NOMO-1 treated with DMSO at 0.1 percent for 48 hours (cell line): ENCODE results near the gene CC2D2A.

Source experiments
- DNase-seq: peaks from one replicate; lab custom pipeline; 2025; ENCODE audit not compliant: unreplicated experiment; lab: John Stamatoyannopoulos, UW

CC2D2A gene

GRCh38 chr4:15469402-15470127 is at the start of gene CC2D2A:
Gene CC2D2A (plus strand): TSS chr4:15469882. CDS start chr4:15475933, 6,051 bp downstream.
- peak; percentile 57 for DNase-seq

- DNase-seq: no peak
Measured at GRCh38 chr4:15420642-15421041, 49.0 kb upstream of the CC2D2A start.

GRCh38 chr4:15423285-15423711 is 46.4 kb upstream of the CC2D2A start:
- no peak for DNase-seq

DNA sequence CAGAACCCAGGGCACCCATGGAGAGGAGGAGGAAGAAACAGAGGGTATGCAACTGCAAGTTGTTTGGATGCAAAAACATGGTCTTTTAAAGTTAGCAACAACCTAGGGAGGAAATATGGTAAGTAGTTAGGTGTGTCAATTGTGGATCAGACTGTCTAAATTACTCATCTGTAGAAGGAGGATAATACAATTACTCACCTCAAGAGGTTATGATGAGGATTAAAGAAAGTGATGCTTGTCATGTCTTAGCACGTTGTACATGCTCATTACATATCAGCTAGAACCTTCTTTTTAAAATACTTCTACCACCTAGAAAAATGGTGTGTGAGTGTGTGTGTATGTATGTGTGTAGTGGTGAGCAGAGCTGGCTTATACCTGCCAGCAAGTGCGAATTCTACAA is 44.2 kb upstream of the CC2D2A start:
- DNase-seq: no peak

- no peak for DNase-seq
Measured at GRCh38 chr4:15427161-15427560, 42.5 kb upstream of the CC2D2A start.

GRCh38 chr4:15427701-15428100 is 42.0 kb upstream of the CC2D2A start, which contains the start of gene C1QTNF7:
Gene C1QTNF7 (plus strand): TSS chr4:15428033. CDS start chr4:15435744, 7,711 bp downstream.
- DNase-seq: no peak

GRCh38 chr4:15428611-15429010 is 41.1 kb upstream of the CC2D2A start:
- DNase-seq: no peak

- no peak for DNase-seq
Measured at GRCh38 chr4:15434091-15434490, 35.6 kb upstream of the CC2D2A start.

DNA sequence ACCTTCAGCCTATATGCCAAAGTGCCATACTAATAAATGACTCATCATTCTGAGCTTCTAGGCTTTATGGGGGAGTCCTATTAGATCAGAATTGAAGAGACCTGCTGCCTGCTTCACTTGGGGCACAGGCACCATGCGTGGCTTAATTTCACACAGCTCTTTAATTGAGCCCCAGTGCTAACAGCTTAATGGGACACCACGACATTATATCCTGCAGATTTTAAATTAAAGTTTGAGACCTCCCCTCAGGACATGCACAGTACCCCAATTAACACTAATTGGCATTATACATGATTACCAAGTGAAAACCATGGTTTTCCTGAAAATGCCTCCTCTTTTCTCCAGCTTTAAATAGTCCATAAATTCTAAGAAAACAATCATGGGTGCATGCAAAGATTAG is 35.0 kb upstream of the CC2D2A start:
- no peak for DNase-seq

GRCh38 chr4:15436513-15436912 is 33.2 kb upstream of the CC2D2A start:
- no peak for DNase-seq

DNA sequence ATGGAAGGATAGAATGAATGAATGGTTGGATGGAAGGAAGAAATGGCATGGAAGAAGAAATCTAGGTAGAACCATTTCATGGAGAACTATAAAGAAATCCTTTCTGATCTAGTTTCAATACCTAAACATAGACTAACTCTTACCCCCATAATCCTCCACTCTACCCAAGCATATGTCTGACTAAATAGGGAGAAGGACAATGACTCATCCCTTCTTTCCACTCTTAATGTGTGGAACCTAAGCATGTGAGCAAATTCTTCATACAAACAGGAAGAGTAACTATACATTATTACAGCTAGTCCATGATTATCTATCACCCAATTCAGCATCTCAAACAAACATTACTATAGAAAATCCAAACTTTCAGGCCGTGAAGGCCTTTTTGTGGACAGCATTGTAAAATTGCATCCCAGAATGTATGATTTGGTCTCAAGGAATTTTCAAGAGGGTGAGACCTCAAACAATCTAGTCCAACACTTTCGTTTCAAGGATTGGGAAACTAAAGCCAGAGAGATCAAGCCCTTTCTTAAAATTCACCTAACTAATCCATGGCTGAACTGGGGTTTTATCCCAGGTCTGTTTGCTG is 30.6 kb upstream of the CC2D2A start:
- DNase-seq: no peak

GRCh38 chr4:15443371-15444160 is 26.1 kb upstream of the CC2D2A start:
- no peak for DNase-seq

- no peak for DNase-seq
Measured at GRCh38 chr4:15444276-15444675, 25.4 kb upstream of the CC2D2A start.

GRCh38 chr4:15444879-15445547 is 24.7 kb upstream of the CC2D2A start:
- no peak for DNase-seq

GRCh38 chr4:15451181-15451865 is 18.4 kb upstream of the CC2D2A start:
- DNase-seq: peak; percentile 63

DNA sequence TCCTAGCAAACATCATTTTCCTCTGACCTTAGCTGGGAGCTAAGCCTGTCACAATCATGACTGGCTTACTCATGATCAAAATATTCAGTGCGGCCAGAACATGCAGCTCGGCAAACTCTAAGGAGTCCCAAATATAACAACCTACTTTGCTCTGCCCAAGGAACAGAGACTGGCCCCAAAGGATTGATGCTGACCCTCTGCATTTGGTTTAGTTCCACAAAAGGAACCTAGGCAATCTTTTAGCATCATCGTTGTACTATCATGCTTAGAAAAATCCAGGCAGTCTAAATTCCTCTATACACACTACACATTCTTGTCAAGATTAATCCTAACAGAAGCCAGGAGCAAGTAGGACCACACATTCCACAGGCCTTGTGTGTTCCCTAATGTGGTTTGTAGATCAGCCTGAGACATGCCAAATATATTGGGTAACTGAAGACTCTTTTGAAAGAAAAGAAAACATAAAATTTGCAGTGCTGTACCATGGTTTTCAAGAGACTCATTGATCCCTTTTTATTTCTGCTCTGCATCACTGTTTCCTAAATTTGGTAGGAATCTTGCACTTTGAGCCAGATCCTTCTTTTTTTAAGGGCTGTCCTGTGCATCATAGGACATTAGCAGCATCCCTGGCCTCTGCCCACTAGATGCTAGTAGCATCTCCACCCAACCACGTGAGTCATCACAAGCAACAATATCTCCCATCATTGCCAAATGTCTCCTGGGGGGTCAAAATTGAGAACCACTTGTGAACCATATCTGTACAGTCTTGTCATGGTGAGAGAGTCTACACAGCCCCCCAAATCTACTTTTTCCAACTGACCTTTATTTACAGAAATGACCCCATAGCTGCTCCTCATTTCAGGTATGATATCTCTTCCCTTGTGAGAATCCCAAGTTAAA is 17.6 kb upstream of the CC2D2A start:
- DNase-seq: no peak

DNA sequence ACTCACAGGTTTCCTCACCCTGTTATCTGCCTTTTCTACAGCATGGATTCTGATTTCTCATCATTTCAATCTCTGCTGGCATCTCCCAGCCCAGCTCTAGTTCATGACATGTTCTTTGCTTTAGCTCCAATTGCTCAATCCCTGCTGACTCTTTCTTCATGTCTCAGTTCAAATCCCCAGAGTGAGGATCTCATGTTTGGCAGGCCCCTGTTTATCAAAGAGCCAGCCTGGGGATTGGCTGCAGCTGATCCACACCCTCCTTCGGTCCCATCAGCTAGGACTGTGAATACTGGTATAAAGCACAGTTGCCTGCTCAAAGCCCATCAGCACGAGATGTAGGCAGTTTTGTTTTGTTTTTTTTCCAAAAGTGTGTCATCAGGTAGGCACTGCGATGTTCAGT is 14.4 kb upstream of the CC2D2A start:
- peak; percentile 30 for DNase-seq

DNA sequence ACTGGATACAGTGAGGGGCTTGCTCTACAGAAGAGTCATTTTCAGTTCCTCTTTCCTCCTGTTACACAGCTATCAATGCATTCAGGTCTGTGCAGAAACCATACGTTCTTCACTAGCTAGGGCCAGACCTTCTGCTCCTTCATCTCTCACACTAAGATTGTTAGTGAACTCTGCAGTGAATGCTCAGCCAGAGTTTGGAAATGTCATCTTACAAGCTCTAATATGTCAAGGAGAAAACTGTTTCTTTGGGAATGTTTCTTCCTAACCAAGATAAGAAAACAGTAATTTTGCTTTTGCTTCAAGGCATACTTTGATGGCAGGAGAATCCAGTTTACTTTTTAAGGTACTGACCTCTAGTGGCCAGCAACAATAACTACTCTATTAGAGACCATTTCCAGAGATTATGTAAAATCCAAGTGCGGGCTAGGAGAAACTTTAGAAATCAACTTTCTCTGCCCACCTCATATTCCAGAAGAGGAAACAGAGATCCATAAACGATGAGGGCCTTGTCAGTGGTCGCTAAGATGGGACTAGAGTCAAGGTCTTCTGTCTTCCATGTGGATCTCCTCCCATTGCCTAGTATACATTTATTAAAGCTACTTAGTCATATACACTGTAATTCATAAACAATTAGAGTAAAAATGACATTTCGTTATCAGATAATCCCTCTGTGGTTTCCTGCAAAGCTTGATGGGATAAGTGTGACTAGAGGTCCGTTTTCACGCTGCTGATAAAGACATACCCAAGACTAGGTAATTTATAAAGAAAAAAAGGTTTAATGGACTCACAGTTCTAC is 12.1 kb upstream of the CC2D2A start:
- DNase-seq: peak; percentile 84

- no peak for DNase-seq
Measured at GRCh38 chr4:15458616-15459015, 11.1 kb upstream of the CC2D2A start.
